ENCODE measurements around the gene SPATS2L. TPM values are rescaled to one million over a fixed set of nuclear protein-coding genes. Genes with fewer than 3 reads are reported as not detected.

Gene SPATS2L
- total RNA-seq, 1 donor from 2014 or later = 120 TPM

DNA sequence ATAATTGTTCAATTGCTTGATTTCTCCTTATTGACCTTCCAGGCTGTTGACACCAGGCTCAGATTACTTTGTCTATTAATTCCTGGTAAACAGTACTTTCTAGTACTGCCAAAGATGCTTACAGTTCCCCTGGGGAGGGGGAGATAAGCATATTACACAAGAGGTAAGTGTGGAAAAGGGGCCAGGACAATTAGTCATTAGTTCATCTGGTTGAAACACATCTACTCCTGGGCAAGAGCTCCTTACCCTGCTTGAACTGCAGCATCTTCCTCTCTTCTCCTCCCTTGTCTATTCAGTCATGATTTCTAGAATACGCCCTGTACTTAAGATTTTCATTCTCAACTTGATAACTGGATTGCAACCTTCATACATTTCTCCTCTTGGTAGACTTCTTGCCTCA lies 10.4 kb upstream of the SPATS2L start:
- no peak for DNase-seq (ENCODE audit: low spot score)

DNA sequence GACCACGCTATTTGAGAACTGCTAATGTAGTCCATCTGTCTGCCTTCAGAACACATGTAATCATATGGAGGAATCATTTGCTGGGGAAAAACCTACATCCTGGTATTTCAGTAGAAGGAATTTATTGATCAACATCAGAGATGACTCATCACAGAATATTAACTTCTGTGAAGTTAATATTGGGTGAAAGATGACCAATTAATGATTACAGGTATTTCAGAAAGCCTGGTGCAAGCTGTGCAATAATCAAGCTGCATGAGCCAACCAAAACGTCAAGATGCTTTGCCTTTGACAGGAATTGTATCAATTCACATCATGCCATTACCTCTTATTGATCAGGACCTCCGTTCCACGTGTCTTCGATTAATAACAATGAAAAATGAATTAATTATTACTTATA lies 9.4 kb upstream of the SPATS2L start:
- DNase-seq (ENCODE audit: low spot score) = no peak

DNA sequence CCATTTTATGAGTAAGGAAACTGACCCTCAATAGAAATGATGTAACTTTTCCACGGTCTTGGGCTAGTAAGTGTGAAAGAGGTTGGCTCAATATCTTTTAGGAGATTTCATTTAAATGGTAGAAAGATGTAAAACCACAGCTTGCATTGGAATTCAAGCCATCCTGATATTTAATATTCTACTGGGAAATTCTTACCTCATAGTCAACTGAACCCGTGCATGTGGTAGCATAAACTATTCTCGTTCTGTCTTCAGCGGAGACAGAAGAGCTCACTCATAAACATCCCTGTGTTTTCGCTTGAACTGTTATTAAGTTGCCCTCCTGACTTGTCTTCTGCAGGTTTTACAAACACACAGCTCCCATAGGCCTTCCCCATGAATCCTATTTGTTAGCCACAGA lies 8.5 kb upstream of the SPATS2L start:
- no peak for DNase-seq (ENCODE audit: low spot score)

DNA sequence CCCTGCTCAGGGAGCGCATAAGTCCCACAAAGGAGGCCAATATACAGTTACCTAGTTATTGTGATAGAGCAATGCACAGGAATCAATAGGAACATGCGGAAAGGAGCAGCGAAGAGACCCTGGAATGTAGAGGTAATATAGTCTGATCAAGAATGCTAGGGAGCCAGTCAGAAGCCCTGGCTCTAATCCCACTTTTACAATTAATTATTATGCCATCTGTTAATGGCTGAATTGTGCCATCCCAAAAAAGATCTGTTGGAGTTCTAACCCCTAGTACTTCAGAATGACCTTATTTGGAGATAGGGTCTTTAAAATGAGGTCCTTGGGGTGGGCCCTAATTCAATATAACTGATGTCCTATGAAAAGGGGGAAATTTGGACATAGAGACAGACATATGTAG lies 7.7 kb upstream of the SPATS2L start:
- DNase-seq (ENCODE audit: low spot score) = no peak

DNA sequence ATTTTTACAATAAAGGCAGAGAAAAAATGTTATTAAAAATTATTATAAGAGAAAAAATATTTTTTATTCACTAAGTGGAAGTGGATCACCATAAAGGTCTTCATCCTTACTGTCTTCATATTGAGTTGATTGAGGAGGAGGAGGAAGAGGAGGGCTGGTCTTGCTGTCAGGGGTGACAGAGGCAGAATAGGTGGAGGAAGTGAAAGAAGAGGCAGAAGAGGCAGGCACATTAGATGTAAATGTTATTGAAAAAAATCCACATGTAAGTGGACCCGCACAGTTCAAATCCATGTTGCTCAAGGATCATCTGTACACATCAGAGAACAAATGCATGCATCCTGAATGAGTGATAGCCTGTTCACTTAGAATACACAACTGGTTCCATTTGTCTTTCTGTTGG lies 6.4 kb upstream of the SPATS2L start:
- no peak for DNase-seq (ENCODE audit: low spot score)

DNA sequence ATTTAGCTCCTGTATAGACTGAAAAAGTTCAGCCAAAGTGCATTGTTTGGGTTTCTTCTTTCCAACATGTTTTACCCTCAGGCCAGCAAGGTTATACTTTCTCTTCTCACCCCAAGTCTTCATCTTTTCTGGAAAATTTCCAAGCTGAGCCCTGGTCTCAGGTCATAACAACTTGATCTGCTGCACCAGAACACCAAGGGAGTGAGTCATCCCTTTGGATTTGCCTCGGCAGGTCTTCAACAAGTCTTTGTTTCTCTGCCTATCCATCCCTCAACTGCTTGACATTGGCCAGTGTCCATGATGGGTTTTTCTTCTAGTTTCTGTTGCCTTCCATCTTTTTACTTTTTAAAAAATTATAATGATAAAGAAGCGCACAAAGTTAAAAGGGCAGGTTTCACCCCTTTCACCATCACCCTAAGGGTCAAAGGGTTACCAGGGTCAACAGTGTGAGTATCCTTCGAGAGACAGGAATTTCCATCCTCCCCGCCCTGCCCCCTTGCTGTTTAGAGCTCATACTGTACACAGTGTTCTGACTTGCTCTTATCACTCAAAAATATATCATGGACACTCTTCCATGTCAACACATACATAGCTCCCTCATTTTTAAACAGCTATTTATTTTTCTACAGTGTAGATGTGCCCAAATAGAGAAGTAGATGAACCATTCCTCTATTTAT lies 5.7 kb upstream of the SPATS2L start:
- DNase-seq (ENCODE audit: low spot score) = peak; percentile 75

DNA sequence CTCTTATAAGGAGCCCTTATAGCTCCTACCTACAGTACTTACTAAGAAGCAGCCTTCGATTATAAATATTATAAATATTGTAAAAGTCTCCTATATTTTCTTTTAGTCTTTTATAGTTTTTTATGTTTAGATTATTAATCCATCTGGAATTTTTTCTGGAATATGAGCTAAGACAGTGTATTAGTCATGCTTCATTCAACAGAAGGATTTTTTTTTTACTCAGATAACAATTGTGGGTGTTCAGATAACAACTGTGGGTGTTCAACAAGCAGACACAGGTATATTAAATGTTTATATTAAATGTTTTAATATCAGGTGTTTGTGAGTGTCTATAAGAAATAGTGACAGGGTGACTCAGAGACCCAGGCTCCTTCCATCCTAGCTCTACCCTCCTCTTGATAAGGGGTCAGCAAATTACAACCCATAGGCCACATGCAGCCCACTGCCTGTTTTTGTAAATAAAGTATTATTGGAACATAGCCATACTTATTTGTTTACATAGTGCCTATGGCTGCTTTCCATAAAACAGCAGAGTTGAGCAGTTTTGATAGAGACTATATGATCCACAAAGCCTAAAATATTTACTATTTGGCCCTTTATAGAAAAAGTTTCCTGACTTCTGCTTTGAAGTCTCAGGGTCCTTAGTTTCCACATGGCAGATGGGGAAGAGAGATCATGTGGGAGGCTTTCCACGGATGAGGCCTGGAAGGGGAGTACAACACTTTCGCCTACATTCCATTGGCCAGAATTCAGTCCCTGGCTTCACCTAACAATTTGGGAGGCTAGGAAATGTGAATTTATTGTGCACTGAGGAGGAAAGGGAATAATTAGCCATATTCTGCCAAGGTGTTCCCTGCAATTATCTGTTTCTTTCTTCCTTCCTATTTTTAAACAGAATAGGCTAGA lies 4.3 kb upstream of the SPATS2L start:
- no peak for DNase-seq (ENCODE audit: low spot score)

DNA sequence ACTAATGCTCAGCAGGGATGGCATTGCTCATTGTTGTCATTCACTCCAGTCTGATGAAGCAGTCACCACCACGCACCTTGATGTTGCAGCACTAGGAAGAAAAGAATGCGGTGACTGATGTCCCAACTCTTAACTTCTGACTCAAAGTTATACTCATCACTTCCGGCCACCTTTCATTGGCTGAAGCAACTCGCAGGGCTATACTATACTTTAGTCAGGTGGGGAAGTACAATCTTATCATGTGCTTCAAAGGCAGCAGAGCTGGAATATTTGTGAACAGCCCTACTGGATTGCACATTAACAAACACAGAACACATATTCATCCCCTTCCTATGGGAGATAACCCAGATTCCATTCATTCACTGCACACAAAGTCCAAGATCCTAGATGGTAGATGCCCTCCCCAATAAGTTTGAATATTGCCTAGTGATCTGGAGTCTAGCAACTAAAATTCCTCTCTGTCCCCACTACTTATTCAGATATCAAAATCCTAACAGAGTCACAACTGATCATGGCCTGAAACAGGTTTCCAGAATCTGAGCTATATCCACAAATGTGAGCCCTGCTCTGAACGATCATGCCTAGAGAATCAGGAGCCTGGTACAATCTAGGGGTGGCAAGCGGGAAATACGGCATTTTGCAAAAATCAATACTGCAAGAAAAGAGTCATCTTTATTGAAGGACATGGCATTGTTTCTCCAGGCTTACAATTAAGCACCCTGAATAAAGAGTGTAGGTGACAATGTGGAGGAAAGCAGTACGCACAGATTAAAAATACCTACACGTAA lies 3.4 kb upstream of the SPATS2L start:
- DNase-seq (ENCODE audit: low spot score) = no peak

DNA sequence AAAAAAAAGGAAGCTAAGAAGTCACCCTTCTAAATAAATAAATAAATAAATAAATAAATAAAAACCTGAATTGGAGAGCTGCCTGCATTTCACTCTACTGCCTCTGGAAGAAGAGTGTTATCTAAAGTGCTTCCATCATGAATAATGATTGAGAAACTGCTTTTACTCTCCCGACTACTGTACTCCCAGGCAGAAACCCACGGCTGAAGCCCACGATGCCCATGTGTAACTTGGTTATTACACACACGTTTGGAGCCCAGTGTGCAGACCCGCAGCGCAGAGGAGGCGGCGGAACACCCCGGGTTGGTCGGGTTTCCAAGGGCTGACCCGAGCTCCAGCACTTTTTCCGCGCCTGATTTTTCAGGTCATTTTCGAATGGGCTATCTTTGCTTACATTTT lies 697 bp upstream of the SPATS2L start:
- no peak for DNase-seq (ENCODE audit: low spot score)

DNA sequence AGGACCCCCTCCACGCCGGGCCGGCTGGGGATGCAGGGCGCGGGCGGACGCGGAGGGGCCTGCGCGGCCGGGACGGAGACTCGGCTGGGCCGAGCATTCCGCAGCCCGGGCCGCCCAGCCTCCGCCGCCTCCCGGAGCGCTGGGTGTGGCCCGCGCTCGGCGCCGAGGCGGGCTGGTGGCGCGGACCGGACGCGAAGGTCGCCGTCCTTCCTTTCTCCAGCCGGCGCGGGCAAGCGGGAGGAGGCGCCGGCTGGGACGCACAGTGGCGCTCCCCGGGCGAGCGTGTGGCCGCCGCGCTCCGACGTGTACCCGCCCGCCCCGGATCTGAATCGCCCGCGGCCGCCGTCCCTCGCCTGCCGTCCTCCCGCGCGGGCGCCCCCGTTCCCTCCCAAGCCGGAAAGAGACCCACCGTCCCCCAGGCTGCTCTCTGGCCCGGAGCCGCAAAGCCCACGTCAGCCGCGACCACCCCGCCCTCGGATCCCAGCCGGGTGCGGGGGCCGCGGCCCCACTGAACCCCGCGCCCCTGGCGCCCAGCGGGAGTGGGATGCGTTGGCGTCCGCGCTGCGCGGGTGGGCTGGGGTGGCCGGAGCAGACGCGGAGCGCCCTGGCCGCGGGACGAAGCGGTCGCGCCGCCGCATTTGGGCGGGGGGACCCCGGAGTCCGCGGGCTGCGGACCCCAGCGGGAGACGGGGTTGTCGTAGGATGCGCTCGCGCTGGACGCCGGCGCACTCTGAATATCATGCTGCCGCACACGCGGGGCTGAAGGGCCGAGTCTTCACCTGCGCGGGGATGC lies 634 bp downstream of the SPATS2L start:
- peak; percentile 31 for DNase-seq (ENCODE audit: low spot score)

DNA sequence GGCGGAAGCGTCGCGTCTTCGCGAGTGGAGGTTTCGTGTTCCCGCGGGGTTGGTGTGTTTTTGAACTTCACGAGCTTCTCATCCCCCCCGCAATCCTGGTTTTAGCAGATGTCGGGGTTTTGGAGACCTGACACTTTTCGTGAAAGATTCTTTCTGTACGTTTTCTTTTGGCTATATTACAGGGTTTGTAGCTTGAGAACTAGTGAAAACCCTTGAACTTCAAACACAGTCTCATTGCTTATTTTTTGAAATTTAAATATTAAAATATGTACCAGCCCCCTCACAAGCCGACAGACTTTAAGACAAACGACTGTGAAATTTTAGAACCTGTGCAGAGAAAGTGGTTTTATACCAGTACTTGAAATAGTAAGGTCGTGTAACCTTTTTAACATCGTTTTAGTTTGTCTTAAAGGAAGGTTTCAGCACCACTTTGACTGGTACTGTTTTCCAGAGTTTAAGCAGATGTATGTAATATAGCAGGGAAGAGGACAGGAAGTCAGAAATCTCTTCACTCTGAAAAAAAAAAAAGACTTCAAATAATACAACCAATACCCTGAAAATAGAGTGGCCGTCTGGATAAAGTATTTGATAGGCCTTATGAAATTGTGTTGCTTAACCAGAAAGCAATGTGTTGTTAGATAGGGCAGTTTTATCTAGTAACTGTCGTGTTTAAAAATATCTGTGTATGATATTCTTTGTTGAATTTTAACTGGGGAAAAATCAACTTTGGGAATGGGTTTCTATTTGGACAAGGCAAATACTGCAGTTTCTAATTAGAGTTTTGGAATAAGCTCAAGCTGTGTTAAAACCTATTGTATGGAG lies 1.4 kb downstream of the SPATS2L start:
- DNase-seq (ENCODE audit: low spot score) = peak; percentile 57

DNA sequence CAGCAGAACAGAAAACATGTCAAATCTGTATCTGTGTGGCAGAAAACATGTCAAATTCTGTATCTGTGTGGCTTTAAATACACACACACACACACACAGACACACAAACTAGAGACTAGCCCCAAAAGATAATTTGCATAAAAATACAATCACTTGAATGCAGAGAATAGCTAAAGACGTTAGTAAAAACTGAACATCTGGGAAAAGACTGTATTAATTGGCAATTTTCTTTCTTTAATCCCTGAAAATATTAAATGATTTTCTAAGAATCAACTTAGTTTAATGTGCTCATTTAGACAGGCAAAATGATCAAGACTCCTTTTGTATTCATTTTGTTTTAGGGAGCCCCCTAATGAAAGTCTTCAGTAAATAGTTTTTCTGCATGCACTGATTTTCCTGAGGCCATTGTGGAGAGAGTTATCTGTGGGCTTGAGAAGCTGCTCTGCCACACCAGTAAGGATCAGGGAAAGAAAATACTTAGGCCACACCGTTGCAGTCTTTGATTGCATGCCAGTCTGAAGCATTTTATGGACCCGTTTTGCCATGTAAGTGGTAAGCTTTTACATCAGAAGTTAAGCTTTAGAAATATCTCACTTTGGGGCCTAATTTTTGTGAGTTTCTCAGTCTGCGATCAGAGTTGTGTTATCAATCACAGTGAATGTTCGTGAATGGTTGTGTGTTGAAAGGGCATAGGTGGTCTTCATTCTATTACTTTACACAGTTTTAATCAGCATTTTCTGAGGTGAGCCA lies 2.2 kb downstream of the SPATS2L start:
- DNase-seq (ENCODE audit: low spot score) = no peak

DNA sequence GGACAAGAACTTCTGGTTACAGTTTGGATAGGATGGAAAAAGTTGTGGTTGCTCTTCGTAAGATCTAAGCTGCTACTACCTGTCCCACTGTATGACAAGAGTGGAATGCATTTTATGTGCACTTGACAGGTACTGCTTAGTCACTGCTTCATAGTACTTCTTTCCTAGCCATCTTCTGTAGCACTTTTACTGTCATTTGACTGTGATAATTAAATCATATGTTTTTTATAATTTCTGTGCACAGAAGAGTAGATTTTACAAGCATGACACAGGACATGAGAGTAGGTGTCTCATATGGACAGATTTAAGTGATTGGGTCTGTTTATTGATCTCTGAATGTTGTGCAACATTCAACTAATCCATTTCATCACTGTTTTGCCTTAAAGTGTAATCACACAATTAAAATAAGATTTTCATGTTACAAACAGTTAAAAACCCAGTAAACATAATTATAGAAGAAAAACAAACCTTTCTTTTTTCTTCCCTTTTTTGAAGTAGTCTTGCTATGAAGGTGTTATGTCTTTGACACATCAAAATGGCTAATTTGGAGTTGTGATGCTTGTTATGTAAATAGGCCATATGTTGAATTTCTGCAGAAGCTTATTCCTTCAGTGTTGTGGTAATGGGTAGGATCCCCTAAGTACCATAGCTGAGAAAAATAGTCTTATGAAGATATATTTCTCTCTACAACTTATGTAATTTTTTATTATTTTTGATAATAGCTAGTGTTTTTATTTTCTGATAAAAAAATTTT lies 3.0 kb downstream of the SPATS2L start:
- no peak for DNase-seq (ENCODE audit: low spot score)

DNA sequence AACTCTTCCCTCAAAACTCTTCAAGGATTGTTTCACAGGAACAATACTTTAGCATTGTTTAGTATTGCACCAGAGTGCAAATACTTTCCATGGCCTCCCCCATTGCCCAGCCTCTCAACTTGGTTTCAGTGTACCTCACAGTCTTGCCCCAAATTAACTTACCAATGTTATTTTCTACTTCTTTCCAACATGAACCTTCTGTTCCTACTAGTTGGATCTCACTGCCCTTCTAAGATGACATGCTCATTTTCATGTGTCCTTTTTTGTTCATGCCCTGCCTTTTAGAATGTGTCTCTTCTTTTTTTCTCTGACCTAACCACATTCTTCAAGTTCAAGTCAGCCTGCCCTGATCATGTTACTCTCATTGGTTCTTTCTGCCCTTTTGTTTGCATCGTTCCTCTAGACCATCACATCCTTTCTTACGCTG lies 4.1 kb downstream of the SPATS2L start:
- DNase-seq (ENCODE audit: low spot score) = no peak

DNA sequence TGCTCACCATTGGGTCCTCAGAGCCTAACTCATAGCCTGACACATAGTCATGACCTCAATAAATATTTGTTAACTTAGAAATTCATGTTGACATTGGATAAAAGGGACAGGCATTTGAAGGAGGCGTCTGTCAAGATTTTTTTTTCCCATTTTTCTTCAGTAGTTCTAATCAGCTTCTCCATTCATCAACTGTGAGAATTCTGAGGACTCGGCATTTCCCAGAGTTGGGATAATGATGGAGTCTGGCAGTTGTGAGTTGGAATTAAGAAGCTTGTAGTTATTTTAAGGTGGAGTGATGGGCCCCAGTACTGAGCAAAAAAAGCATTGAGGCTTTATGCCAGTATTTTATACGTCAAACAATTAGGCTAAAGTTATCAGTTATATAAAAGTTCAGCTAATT lies 4.6 kb downstream of the SPATS2L start:
- no peak for DNase-seq (ENCODE audit: low spot score)

DNA sequence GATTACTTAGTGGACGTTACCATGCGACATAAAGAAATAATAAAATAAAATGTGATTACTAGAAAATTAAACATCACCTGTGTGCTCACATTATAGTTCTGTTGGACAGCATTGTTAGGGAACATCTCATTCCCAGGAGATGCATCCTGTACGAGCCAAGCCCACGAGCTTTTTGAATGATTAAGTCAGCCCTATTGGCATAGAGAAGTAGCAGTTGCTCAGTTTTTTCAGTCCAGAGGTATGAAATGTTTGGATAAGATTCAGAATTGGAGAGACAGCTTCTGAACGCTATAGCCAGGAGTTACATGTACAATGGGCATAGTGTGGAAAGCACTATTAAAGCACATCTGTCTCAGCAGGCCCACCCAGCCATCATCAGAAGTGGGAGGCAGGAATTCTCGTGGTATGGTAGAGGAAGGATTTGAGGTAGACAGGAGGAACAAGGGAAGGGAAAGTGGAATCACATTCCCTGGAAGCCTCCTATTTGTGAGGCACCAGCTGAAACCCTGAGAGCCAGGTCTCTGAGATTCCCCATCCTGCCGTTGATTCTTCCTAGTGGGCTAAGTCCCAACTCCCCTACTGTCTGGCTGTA lies 8.6 kb downstream of the SPATS2L start:
- no peak for DNase-seq (ENCODE audit: low spot score)

DNA sequence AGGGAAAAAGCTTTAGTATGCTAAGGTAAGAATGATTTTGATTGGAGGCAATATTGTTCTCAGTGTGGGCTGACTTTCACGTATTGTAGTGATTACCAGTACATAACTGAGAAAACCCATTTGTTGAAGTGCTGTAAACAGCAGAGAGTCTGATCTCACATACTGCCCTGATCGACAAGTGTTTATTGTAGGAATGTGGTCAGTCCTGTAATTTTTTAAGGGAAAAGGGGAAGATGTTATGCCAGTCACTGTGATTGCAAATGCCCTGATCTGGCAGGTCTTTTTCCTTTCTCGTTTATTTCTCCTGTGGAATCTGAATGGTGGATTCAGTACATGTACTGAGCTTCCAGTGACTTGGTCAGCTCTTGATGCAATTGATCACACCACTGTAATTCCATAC lies 11.5 kb downstream of the SPATS2L start:
- DNase-seq (ENCODE audit: low spot score) = no peak

DNA sequence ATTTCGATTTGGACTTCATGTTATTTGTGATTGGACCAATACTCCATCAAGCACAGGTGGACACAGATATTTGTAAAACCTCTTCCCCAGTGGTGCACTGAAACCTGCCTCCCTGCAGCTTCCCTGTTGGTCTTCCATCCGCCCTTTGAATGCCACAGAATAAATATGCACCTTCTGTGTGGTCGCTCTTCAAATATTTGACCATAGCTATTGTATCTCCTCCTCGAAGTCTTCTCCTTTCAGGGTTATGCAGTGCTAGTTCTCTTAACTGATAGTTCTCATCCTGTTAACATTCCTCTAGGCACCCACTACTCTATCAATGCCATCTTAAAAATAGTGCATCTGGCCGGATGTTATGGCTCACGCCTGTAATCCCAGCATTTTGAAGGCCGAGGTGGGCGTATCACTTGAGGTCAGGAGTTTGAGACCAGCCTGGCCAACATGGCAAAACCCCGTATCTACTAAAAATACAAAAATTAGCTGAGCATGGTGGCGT lies 12.5 kb downstream of the SPATS2L start:
- no peak for DNase-seq (ENCODE audit: low spot score)

All from umbilical cord (tissue), 2 donors.